Measurements from ENCODE around the gene BCAS3.
"Not testable (repeated sequence)": the region's sequence is repeated elsewhere in the genome, so short reads cannot be mapped to it uniquely, and the experiment has no call there.

The BCAS3 gene

GRCh38 chr17:60665602-60666001 lies 12.0 kb upstream of the BCAS3 start:
- H3K4me3 ChIP-seq (ENCODE audit: control insufficient read depth, low read depth, low read length): no peak overlapping the region
- no peak for TF ChIP-seq CTCF (IDR thresholded peaks at IDR 0.05; ENCODE audit: control insufficient read depth, insufficient read depth, low read depth, low read length, missing control alignments)
- DNase-seq (ENCODE audit: low read depth): no peak

GRCh38 chr17:60668741-60669140 lies 8.9 kb upstream of the BCAS3 start:
- H3K4me3 ChIP-seq (ENCODE audit: control insufficient read depth, low read depth, low read length); DNase-seq (ENCODE audit: low read depth): not testable (repeated sequence)

- no peak overlapping the region for H3K4me3 ChIP-seq (ENCODE audit: control insufficient read depth, low read depth, low read length)
These were observed 6.2 kb upstream of the BCAS3 start for GRCh38 chr17:60671482-60671881.

GRCh38 chr17:60674637-60675036 lies 3.0 kb upstream of the BCAS3 start:
- H3K4me3 ChIP-seq (ENCODE audit: control insufficient read depth, low read depth, low read length); DNase-seq (ENCODE audit: low read depth): not testable (repeated sequence)

More at GRCh38 chr17:60671482-60671881, 6.2 kb upstream of the BCAS3 start:
- no peak for DNase-seq (ENCODE audit: low read depth)
- TF ChIP-seq CTCF (IDR thresholded peaks at IDR 0.05; ENCODE audit: control insufficient read depth, insufficient read depth, low read depth, low read length, missing control alignments): no peak

GRCh38 chr17:60675997-60676396 lies 1.7 kb upstream of the BCAS3 start:
- DNase-seq (ENCODE audit: low read depth): no peak
- H3K4me3 ChIP-seq (ENCODE audit: control insufficient read depth, low read depth, low read length): no peak overlapping the region
- no peak for TF ChIP-seq CTCF (IDR thresholded peaks at IDR 0.05; ENCODE audit: control insufficient read depth, insufficient read depth, low read depth, low read length, missing control alignments)

GRCh38 chr17:60676758-60677307 lies 818 bp upstream of the BCAS3 start:
- H3K4me3 ChIP-seq (ENCODE audit: control insufficient read depth, low read depth, low read length): peak overlapping the region; percentile 84
- DNase-seq (ENCODE audit: low read depth): no peak
- TF ChIP-seq CTCF (IDR thresholded peaks at IDR 0.05; ENCODE audit: control insufficient read depth, insufficient read depth, low read depth, low read length, missing control alignments): no peak

GRCh38 chr17:60678118-60678444 lies 430 bp downstream of the BCAS3 start:
- peak overlapping the region; percentile 84 for H3K4me3 ChIP-seq (ENCODE audit: control insufficient read depth, low read depth, low read length)
- DNase-seq (ENCODE audit: low read depth): no peak
- TF ChIP-seq CTCF (IDR thresholded peaks at IDR 0.05; ENCODE audit: control insufficient read depth, insufficient read depth, low read depth, low read length, missing control alignments): no peak

- TF ChIP-seq CTCF (IDR thresholded peaks at IDR 0.05; ENCODE audit: control insufficient read depth, insufficient read depth, low read depth, low read length, missing control alignments): no peak
- DNase-seq (ENCODE audit: low read depth): no peak
- no peak overlapping the region for H3K4me3 ChIP-seq (ENCODE audit: control insufficient read depth, low read depth, low read length)
These were observed 1.6 kb downstream of the BCAS3 start for GRCh38 chr17:60679287-60679686.
